K562 (cell line): ENCODE measurements around the gene BRICD5. TPM values are rescaled to one million over a fixed set of nuclear protein-coding genes. Genes with fewer than 3 reads are reported as not detected.

Experiments
- BDP1 ChIP-seq: IDR thresholded peaks from 3 replicates; pipeline ENCODE4 v1.6.1; 2011; ENCODE audit not compliant: insufficient read length, insufficient read depth
- E2F3 ChIP-seq: fragments of 250-450 bp; sonication (Bioruptor Pico); IDR thresholded peaks from 2 replicates; pipeline ENCODE4 v1.4.0; 2020; ENCODE audit warnings: mild to moderate bottlenecking
- ETV5 ChIP-seq: sonication (generic); formaldehyde crosslinking; IDR thresholded peaks from 2 replicates; pipeline ENCODE4 v1.4.0; 2020; ENCODE audit warnings: low read depth, mild to moderate bottlenecking, missing genetic modification reagents
- HNRNPK ChIP-seq: fragments of 200-400 bp; formaldehyde crosslinking; IDR thresholded peaks from one replicate; pipeline ENCODE4 v1.6.1; 2018; ENCODE audit warnings: mild to moderate bottlenecking, low read depth, low read length; ENCODE audit not compliant: poor library complexity, severe bottlenecking
- HOXB6 ChIP-seq: fragments of 250-450 bp; sonication (Bioruptor Pico); IDR thresholded peaks from 2 replicates; pipeline ENCODE4 v1.5.1; 2022; ENCODE audit warnings: mild to moderate bottlenecking, borderline replicate concordance
- MEIS2 ChIP-seq: fragments of 450-650 bp; IDR thresholded peaks from 2 replicates; pipeline ENCODE4 v1.6.1; 2014; ENCODE audit warnings: mild to moderate bottlenecking; ENCODE audit not compliant: partially characterized antibody
- MITF ChIP-seq: IDR thresholded peaks from 2 replicates; pipeline ENCODE4 v1.6.1; 2014; ENCODE audit warnings: antibody characterized with exemption
- NCOA6 ChIP-seq: fragments of 450-650 bp; IDR thresholded peaks from 2 replicates; pipeline ENCODE4 v1.6.1; 2017; ENCODE audit warnings: mild to moderate bottlenecking
- NFRKB ChIP-seq: fragments of 450-650 bp; IDR thresholded peaks from 2 replicates; pipeline ENCODE4 v1.6.1; 2016; ENCODE audit warnings: low read depth
- PHF21A ChIP-seq: fragments of 450-650 bp; IDR thresholded peaks from 2 replicates; pipeline ENCODE4 v1.6.1; 2017; ENCODE audit warnings: low read depth, borderline replicate concordance
- POLR2G ChIP-seq: fragments of 200-400 bp; formaldehyde crosslinking; IDR thresholded peaks from 2 replicates; pipeline ENCODE4 v1.6.1; 2017; ENCODE audit warnings: low read depth, mild to moderate bottlenecking, antibody characterized with exemption, low read length, moderate library complexity
- RCOR1 ChIP-seq, 2 experiments: IDR thresholded peaks; 2 replicates each; pipeline ENCODE4 v1.6.1; 2012; ENCODE audit warnings: low read depth in 2 of 2, low read length in 2 of 2, borderline replicate concordance in 1 of 2, improper control_type of control experiment in 1 of 2
- SIN3B ChIP-seq: fragments of 450-650 bp; IDR thresholded peaks from 2 replicates; pipeline ENCODE4 v1.6.1; 2017; ENCODE audit warnings: low read depth, mild to moderate bottlenecking, moderate library complexity
- TEAD4 ChIP-seq, 2 experiments: sonication (generic) in 1 of 2; formaldehyde crosslinking in 1 of 2; IDR thresholded peaks; 2 replicates each; pipeline versions ENCODE4 v1.6.1 to v1.8.0; 2012 to 2022; ENCODE audit warnings: borderline replicate concordance in 1 of 2, inconsistent platforms in 1 of 2, low read length in 1 of 2, mild to moderate bottlenecking in 1 of 2, missing genetic modification reagents in 1 of 2
- THRA ChIP-seq: fragments of 450-650 bp; IDR thresholded peaks from 2 replicates; pipeline ENCODE4 v1.6.1; 2017; ENCODE audit warnings: mild to moderate bottlenecking, moderate library complexity
- TSC22D4 ChIP-seq: fragments of 450-650 bp; IDR thresholded peaks from 2 replicates; pipeline ENCODE4 v1.6.1; 2016; ENCODE audit warnings: missing genetic modification characterization, missing biosample characterization, control low read depth
- ZBTB17 ChIP-seq: fragments of 450-650 bp; formaldehyde crosslinking; IDR thresholded peaks from 2 replicates; pipeline ENCODE4 v1.4.0; 2020; ENCODE audit warnings: mild to moderate bottlenecking
- ZC3H8 ChIP-seq: fragments of 450-650 bp; IDR thresholded peaks from 2 replicates; pipeline ENCODE4 v1.6.1; 2017
- ZNF639 ChIP-seq, 2 experiments: fragments of 200-800 bp in 1 of 2; sonication (Bioruptor generic) in 1 of 2; sonication (generic) in 1 of 2; formaldehyde crosslinking in 1 of 2; IDR thresholded peaks in 1 of 2; conservative IDR thresholded peaks in 1 of 2; 2 replicates each; pipeline versions ENCODE4 v1.5.0 to v1.6.1; 2016 to 2020; ENCODE audit warnings: missing compliant biosample characterization in 1 of 2, missing genetic modification characterization in 1 of 2, missing genetic modification reagents in 1 of 2
- polyA plus RNA-seq, 8 experiments: library from polyadenylated mRNA; depleted of rRNA in 4 of 8; stranded (reverse) in 5 of 8; unstranded in 3 of 8; fragments of >200 nt; fragmentation: Nextera tagmentation in 2 of 8; fragmentation: Illumina TruSeq in 1 of 8; extraction: Ambion mirVana in 2 of 8; extraction: Trizol in 1 of 8; gene quantifications; 2 replicates each; pipeline versions ENCODE4 v1.2.1 to v1.2.3, GENCODE V29; 2011 to 2014; ENCODE audit warnings: inconsistent platforms in 1 of 8, missing spikeins in 1 of 8
- total RNA-seq, 7 experiments: library from RNA; depleted of rRNA in 6 of 7; stranded (reverse); fragments of >200 nt in 6 of 7; fragmentation: Illumina TruSeq in 2 of 7; extraction: Trizol in 2 of 7; gene quantifications; 2 replicates each; pipeline versions ENCODE4 v1.2.1 to v1.2.3, GENCODE V29; 2011 to 2021; ENCODE audit warnings: low replicate concordance in 1 of 7
- TF ChIP-seq, protein P1 (sequence below): sonication (generic); formaldehyde crosslinking; IDR thresholded peaks from 2 replicates; pipeline ENCODE4 v1.8.0; 2022; ENCODE audit warnings: missing genetic modification reagents, mild to moderate bottlenecking, borderline replicate concordance
- TF ChIP-seq, protein P2 (sequence below): sonication (generic); formaldehyde crosslinking; IDR thresholded peaks from 2 replicates; pipeline ENCODE4 v1.8.1; 2023; ENCODE audit warnings: mild to moderate bottlenecking, missing genetic modification reagents

The BRICD5 gene
- total and polyA plus RNA-seq, 9 of the 15 experiments (the other 6 are each of a cell fraction or from before 2014, with no cell fraction given), result 0.24 to 15.1 (median 2.4) TPM; not detected in 1

DNA sequence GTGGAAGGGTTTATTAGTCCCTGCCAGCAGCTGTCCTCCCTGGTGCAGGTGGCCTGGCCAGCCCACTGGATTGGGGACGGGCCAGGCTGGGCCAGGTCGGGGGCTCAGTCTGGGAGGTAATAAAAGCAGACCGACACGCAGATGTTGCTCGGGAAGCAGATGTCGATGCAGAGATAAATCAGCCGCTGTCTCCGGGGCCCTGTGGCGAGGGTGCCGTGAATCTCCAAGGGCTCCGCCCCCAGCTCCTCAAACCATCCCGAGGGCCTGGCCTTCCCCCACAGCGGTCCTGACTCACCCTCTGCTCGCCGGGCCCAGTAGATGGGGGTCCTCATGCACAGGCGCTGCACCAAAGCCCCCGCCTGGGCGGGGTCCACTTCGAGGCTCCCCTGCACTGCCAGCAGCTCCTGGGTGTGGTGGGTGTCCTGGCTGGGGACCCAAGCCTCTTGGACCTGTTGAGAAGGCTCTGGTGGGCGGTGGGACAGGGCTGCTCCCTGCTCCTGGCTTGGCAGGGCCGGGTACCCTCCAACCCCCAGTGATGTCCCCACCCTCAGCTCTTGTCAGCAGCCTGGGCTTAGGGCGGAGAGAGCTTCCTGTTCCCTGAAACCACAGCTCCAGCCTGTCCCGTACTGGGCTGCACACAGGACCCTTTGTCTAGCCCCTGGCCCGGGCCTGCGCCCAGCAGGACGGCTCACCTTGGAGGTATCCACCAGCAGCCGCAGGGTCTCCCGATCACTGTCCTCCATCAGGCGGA, 1.2 kb downstream of the BRICD5 start (continued):
- TF ChIP-seq E2F3 (no peak), BDP1 (no peak), THRA (no peak), PHF21A (no peak), RCOR1 (IDR thresholded peaks at IDR 0.05; ENCODE audit: borderline replicate concordance in 1 of 2, low read depth in 2 of 2, low read length in 2 of 2) (peak in 1 of 2 experiments; percentile 61; a peak in 2 of 4 replicates), POLR2G (peak; percentile 5), TSC22D4 (no peak), ZNF639 (CRISPR knock-in tag; conservative IDR thresholded peaks at IDR 0.05 in 1 of 2, IDR thresholded peaks at IDR 0.05 in 1 of 2) (no peak), SIN3B (no peak), HOXB6 (CRISPR knock-in tag) (no peak), HNRNPK (no peak), ETV5 (CRISPR knock-in tag) (no peak), ZBTB17 (CRISPR knock-in tag) (no peak), MITF (no peak), NCOA6 (no peak), MEIS2 (peak; percentile 80), TEAD4 (IDR thresholded peaks at IDR 0.05; ENCODE audit: low read length) (0 out of 2 replicates have a peak, but pooled peaks have one; percentile 6), TEAD4 (CRISPR knock-in tag; IDR thresholded peaks at IDR 0.05; ENCODE audit: borderline replicate concordance) (no peak), ZC3H8 (no peak), NFRKB (no peak)
- TF ChIP-seq, protein P1, sequence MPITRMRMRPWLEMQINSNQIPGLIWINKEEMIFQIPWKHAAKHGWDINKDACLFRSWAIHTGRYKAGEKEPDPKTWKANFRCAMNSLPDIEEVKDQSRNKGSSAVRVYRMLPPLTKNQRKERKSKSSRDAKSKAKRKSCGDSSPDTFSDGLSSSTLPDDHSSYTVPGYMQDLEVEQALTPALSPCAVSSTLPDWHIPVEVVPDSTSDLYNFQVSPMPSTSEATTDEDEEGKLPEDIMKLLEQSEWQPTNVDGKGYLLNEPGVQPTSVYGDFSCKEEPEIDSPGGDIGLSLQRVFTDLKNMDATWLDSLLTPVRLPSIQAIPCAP (CRISPR knock-in tag), result no peak
- TF ChIP-seq, protein P2, sequence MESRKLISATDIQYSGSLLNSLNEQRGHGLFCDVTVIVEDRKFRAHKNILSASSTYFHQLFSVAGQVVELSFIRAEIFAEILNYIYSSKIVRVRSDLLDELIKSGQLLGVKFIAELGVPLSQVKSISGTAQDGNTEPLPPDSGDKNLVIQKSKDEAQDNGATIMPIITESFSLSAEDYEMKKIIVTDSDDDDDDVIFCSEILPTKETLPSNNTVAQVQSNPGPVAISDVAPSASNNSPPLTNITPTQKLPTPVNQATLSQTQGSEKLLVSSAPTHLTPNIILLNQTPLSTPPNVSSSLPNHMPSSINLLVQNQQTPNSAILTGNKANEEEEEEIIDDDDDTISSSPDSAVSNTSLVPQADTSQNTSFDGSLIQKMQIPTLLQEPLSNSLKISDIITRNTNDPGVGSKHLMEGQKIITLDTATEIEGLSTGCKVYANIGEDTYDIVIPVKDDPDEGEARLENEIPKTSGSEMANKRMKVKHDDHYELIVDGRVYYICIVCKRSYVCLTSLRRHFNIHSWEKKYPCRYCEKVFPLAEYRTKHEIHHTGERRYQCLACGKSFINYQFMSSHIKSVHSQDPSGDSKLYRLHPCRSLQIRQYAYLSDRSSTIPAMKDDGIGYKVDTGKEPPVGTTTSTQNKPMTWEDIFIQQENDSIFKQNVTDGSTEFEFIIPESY (CRISPR knock-in tag), result no peak
